Ramos (cell line): ENCODE measurements around the gene FGF2.
"Not testable (repeated sequence)": the region's sequence is repeated elsewhere in the genome, so short reads cannot be mapped to it uniquely, and the experiment has no call there.

Experiments used
- in situ Hi-C: fragments of 300-500 bp; cut with MboI; formaldehyde crosslinking; loops from one replicate; pipeline ENCODE4 v1.14.3; 2022; ENCODE audit warnings: low sequenced_read_pairs; ENCODE audit not compliant: unreplicated experiment

Gene FGF2

GRCh38 chr4:122811781-122812180 lies 14.8 kb upstream of the FGF2 start:
- in situ Hi-C loops, result not testable (repeated sequence)

- in situ Hi-C loops, result not testable (repeated sequence)
Measured at GRCh38 chr4:122812823-122813222, 13.8 kb upstream of the FGF2 start.

- in situ Hi-C loops, result no loop called here
Measured at GRCh38 chr4:122814426-122814825, 12.2 kb upstream of the FGF2 start.

- in situ Hi-C loops, result no loop called here
Measured at GRCh38 chr4:122815248-122815647, 11.4 kb upstream of the FGF2 start.

- in situ Hi-C loops, result no loop called here
Measured at GRCh38 chr4:122816476-122816875, 10.2 kb upstream of the FGF2 start.

- in situ Hi-C loops, result no loop called here
Measured at GRCh38 chr4:122819708-122820449, 6.8 kb upstream of the FGF2 start.

- in situ Hi-C loops, result no loop called here
Measured at GRCh38 chr4:122821092-122821491, 5.5 kb upstream of the FGF2 start.

- in situ Hi-C loops, result no loop called here
Measured at GRCh38 chr4:122822466-122822865, 4.2 kb upstream of the FGF2 start.

GRCh38 chr4:122823476-122823875 lies 3.2 kb upstream of the FGF2 start:
- in situ Hi-C loops, result no loop called here

GRCh38 chr4:122824616-122825015 lies 2.0 kb upstream of the FGF2 start:
- in situ Hi-C loops, result no loop called here

GRCh38 chr4:122826079-122826527 lies 528 bp upstream of the FGF2 start:
- in situ Hi-C loops, result no loop called here

GRCh38 chr4:122827258-122827878 lies 737 bp downstream of the FGF2 start:
- in situ Hi-C loops, result no loop called here

GRCh38 chr4:122827879-122828601 lies 1.4 kb downstream of the FGF2 start:
- in situ Hi-C loops, result no loop called here

GRCh38 chr4:122830426-122831095 lies 3.9 kb downstream of the FGF2 start:
- in situ Hi-C loops, result no loop called here

GRCh38 chr4:122831515-122832196 lies 5.0 kb downstream of the FGF2 start:
- in situ Hi-C loops, result no loop called here

GRCh38 chr4:122832732-122833131 lies 6.1 kb downstream of the FGF2 start:
- in situ Hi-C loops, result no loop called here

- in situ Hi-C loops, result no loop called here
Measured at GRCh38 chr4:122833999-122834398, 7.4 kb downstream of the FGF2 start.

- in situ Hi-C loops, result no loop called here
Measured at GRCh38 chr4:122836941-122837340, 10.3 kb downstream of the FGF2 start.

GRCh38 chr4:122838034-122838433 lies 11.4 kb downstream of the FGF2 start:
- in situ Hi-C loops, result no loop called here

GRCh38 chr4:122842392-122842791 lies 15.8 kb downstream of the FGF2 start:
- in situ Hi-C loops, result no loop called here
